Measurements from ENCODE around the gene SLC47A2.

- TF ChIP-seq, protein P1, sequence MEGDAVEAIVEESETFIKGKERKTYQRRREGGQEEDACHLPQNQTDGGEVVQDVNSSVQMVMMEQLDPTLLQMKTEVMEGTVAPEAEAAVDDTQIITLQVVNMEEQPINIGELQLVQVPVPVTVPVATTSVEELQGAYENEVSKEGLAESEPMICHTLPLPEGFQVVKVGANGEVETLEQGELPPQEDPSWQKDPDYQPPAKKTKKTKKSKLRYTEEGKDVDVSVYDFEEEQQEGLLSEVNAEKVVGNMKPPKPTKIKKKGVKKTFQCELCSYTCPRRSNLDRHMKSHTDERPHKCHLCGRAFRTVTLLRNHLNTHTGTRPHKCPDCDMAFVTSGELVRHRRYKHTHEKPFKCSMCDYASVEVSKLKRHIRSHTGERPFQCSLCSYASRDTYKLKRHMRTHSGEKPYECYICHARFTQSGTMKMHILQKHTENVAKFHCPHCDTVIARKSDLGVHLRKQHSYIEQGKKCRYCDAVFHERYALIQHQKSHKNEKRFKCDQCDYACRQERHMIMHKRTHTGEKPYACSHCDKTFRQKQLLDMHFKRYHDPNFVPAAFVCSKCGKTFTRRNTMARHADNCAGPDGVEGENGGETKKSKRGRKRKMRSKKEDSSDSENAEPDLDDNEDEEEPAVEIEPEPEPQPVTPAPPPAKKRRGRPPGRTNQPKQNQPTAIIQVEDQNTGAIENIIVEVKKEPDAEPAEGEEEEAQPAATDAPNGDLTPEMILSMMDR (CRISPR knock-in tag; IDR thresholded peaks at IDR 0.05) = no peak
- TF ChIP-seq EZH2 (conservative IDR thresholded peaks at IDR 0.05; ENCODE audit: low read depth, low read length) = no peak
- TF ChIP-seq POLR2A (IDR thresholded peaks at IDR 0.05; ENCODE audit: insufficient read depth in 1 of 2, low read depth in 2 of 2, low read length in 2 of 2) = no peak
- TF ChIP-seq ZNF530 (CRISPR knock-in tag; IDR thresholded peaks at IDR 0.05; ENCODE audit: low read depth) = no peak
- TF ChIP-seq PRDM15 (CRISPR knock-in tag; IDR thresholded peaks at IDR 0.05) = no peak
- no peak for TF ChIP-seq MAX (IDR thresholded peaks at IDR 0.05)
- TF ChIP-seq STAG1 (CRISPR knock-in tag; IDR thresholded peaks at IDR 0.05) = no peak
- no peak for TF ChIP-seq EED (CRISPR knock-in tag; IDR thresholded peaks at IDR 0.05)
- no peak for TF ChIP-seq KAT2B (IDR thresholded peaks at IDR 0.05; ENCODE audit: borderline replicate concordance, low read depth, low read length)
- TF ChIP-seq GABPB1 (CRISPR knock-in tag; IDR thresholded peaks at IDR 0.05) = no peak
- no peak for TF ChIP-seq CCDC6 (CRISPR knock-in tag; IDR thresholded peaks at IDR 0.05)
- no peak for TF ChIP-seq CEBPB (IDR thresholded peaks at IDR 0.05; ENCODE audit: borderline replicate concordance, low read depth, low read length)
Observed at GRCh38 chr17:19671433-19671832, 45.0 kb downstream of the SLC47A2 start.
